SH-SY5Y (cell line): Measurements from ENCODE around the gene HLA-A.

Source experiments
- GATA2 ChIP-seq: IDR thresholded peaks from 2 replicates; pipeline ENCODE4 v1.6.1; 2011; ENCODE audit warnings: mild to moderate bottlenecking, low read depth, low read length
- GATA3 ChIP-seq: IDR thresholded peaks from 2 replicates; pipeline ENCODE4 v1.6.1; 2011; ENCODE audit warnings: low read depth, mild to moderate bottlenecking, low read length, moderate library complexity

GRCh38 chr6:29975561-29975907, 33.2 kb downstream of the HLA-A start:
- TF ChIP-seq GATA3 (no peak), GATA2 (no peak)
